Measurements from ENCODE around the gene CCDC6. TPM values are rescaled to one million over a fixed set of nuclear protein-coding genes. Genes with fewer than 3 reads are reported as not detected.

Gene CCDC6
- polyA plus RNA-seq, 12 donors, result 16.1 to 29.7 (median 21.7) TPM; not detected in 1

DNA sequence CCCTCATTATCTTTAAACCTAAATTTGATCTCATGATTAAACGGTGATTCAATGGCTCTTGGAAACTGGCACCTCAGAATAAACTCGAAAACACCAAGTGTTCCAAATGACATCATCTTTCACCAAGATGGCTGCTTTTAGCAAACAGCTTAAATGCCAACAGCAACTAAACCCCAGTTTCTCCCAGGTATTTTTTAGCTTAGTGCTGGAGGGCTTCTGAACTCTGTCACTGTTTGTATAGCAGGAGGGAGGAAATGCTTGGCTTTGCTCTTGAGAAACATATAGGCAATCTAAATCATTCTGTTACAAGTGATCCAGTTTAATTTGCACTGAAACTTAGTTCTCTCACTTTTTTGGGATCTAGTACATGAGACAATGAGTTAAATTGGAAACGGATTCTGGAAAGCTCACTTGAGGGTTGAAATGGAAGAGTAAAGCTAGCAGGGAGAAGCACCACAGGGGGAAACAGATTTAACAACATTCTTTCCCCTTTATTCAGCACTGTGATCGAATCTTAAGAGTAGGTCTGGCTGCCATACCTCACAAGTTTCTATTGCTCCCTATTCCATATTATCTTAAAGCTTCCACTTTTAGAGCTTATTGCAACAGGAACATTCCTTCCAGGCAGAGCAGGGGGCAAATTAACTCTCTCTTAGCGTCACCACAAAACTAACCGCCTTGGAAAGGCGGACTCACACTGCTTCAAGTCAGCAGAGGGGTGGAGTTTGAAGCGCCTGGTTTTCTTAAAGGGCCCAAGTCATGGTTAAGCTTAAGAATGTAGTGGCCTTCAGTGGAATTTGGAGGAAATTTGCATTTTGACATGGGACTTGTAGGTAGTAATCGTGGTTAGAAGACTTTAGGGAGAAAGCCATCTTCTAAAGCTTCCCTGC is 1.8 kb upstream of the CCDC6 start:
- DNase-seq, result peak; percentile 73

DNA sequence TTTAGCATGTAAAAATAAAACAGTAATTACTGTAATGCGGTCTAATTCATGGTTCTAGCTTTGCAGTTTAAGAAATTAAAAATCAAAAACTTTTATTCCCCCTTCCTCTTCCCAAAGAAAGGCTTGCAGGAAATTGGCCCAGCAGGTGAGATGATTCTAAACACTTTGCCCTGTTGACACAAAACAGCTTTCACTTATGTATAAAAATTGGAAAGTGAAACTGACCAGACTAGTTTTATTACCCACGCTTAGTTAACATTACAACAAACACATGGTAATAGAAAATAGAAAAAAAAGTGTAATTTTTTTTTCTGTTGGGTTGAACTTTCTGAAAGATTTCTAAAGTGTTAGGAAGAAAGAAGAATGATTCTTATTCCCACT is 1.2 kb upstream of the CCDC6 start:
- DNase-seq, result no peak

DNA sequence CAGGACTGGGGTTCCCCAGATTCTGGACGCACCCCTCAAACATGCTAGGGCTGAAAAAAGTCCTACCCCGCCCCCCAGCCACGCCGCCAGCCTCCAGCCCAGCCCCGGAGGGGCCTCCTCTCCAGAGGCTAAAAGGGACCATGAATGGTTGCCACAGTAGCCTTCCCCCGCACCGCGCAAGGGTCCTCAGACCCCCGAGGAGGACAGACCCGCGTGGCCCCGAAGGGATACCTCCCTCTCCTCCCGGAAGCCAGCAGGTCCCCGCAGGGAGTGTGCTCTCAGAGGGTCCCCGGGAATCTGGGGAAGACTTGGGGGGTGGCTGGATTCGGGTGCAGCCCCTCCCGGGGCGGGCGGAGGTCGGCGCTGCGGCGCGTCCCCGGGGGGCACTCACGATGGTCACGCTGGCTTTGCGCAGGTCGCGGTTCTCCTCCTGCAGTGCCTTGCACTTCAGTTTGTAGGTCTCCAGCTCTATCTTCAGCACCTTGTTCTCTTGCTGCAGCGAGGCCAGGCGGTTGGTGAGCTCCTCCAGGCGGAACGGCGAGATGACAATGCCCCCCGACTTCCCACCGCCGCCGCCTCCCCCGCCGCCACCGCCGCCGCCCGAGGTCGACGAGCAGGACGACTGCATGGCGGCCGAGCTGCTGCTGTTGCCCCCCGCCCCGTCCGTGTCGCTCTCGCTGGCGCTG is 482 bp downstream of the CCDC6 start:
- DNase-seq, result no peak

DNA sequence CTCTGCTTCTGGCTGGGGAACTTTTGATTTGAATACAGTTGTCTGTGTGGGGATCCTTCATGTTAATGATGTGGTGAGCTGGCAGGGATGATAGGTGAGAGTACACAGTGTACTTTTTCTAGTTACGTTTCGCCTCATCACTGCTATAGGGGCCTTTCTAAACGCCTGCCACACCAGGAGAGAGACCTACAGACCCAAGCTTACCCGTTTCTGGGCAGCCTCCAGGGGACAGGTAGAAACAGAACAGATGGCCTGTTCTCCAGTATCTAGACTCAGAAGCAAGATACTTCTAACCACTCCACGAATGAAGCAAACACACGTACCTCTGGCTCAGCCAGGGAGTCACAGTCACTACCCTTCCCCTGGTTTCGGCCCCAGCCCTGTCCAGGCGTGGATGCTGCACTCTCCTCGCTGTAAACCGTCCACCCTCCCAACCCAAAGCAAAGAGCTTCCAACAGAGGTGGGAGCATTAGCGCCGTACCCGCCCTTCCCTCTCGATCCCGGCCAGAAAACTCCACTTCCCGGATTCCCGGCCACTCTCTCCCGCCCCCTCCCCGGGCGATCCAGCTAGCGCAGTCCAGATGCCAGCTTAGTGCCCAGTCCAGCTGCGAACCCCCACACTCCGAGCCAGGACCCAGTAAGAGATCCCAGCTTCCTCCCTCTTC is 1.2 kb downstream of the CCDC6 start:
- DNase-seq, result peak; percentile 67

DNA sequence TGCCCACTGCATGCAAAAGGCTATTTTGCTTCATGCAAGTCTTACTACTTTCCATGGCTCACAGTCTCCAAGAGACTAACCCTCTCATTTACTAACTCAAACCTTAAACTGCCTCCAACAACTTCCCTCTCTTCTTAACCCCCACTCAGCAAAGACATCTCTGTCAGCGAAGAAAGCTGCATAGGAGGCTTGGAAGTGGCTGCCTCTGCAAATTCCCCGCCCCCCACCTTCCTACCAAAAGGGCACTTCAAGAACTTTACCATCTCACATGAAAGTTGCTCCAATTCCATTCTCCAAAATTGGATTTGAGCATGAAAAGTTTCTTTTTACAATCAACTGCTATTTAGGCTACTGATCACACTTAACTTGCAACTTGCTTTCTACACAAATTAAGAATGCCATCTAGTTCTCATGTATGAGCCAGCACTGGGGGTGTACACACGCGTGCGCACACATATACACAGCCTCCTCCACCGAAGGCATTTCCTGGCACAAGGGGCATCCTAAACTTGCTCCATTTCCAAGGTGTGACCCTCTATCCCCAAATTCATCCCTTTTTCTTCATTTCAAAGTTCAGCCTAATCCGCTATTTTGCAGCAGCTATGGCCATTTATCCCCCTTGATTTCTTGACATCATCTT is 1.8 kb downstream of the CCDC6 start:
- DNase-seq, result no peak

DNA sequence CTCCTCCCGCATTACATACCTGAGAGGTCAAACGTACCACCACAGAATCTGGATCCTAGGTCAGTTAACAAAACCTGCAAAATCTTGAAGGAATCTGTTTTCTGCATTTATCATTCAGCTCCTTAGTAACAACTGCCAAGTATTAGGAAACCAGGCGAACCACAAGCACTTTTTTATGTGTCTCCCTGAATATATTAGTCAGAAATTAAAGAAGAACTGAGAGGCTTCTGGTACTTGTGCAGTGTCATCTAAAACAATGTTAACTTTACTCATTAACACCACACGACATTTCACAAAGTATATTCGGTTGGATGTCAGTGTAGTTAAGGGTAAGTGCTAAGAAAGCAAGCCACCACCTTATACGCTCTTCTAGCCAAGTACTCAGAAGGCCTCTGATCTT is 2.5 kb downstream of the CCDC6 start:
- DNase-seq, result no peak

DNA sequence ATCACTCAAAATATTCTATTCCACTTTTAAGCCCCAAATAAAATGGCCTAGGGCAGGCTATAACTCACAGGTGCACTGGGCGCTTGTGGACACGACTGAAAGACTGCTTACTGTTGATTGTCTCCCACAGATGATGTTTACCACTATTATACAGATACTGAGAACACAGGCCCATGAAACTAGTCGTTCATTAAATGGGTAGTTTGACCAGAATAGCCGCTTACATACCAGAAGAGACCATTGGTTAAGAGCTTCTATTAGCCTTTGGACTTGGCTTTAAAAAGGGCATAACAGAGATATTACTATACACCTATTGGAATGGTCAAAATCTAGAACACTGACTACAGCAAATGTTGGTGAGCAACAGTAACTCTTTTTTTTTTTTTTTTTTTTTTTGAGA is 4.3 kb downstream of the CCDC6 start:
- no peak for DNase-seq

DNA sequence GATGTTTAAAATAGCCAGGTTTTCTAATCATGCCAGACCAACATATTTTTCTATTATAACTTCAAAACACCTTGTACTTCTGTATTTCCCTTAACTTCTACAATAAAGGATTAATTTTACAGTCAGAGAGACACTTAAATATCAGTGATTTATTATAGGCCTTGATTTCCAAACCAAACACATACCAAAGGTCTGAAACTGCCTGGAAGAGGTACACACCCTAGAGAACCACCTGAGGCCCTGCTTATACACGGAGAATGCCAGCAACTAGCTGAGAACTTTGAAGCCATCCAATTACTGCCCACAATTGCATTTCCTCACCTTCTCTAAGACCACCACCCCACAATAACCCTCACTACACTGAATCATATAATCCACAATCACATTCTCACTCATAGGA is 4.9 kb downstream of the CCDC6 start:
- DNase-seq, result no peak

DNA sequence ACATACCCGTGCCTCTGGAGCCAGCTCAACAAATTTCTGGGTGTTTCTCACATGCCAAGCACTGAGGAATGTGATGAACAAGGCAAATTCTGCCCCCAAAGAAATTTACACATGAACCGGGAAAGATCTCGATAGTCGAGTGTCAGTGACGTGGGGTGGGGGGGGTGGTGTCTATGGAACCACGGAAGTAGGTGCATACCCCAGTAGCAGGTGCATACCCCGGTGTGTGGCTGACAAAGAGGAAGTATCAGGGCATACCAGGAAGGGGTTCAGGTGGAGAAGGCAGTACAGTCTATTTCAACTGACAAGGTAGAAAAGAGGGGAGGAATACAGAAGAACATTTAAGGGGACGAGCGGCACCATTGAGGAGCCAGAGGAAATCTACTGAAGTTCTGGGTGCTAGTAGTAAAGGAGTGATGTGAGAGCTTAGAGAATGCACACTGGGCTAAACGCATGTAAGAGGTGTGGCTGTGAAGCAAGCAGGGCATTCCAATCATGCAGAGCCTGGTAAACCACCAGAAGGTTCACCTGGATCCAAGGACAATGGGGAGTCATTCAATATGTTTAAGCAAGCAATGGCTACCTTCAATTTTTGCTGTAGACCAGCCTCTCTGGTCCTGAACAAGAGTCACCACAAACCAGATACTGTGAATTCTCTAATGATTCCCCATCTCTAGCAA is 6.2 kb downstream of the CCDC6 start:
- no peak for DNase-seq

DNA sequence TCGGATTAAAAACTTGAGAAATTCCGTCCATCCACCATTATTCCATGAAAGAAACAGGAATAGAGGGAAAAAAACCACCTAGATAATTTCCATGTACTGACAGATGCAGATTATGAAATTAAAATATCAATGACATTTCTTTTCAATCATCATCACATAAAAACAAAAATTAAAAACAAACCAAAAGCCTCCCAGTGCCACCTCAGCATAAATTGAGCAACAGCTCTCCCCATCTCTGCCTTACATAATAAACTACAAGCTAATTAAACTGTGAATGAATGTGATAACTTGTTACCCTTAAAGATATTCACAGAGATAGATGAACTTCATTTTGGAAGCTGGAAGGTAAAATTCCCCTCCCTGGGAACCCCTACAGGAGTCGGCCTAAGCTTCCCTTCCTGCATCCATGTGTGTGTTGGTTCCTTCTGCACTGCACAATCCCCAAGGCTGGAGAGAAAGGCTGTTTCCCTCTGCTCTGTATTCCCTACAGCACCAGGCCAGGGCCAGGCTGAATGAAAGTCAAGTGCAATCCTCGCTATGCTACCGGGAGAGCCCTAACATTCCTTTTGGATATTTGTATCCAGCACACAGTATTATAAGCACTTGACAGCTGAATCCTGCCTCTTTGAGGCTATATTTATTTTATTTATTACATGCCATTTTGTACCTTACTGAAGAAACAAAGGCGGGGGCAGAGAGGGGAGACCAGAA is 8.1 kb downstream of the CCDC6 start:
- no peak for DNase-seq

DNA sequence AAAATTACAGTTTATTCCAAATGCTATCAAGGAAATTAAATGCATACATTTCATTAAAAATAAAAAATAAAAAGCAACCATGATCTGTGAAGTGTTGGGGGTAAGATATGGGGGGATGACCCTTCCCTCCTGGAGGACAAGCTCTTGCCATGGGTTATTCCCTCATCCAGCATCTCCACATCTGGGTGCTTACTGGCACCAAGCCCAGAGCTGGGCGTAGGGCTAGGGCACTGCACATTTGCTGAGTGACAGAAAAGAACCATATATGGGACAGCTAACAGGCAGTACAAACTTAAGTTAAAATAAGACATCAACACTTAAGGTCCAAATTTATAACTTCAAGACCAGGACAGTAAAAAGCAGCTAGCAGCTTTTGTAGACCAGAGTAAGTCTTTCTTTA is 10.2 kb downstream of the CCDC6 start:
- no peak for DNase-seq

DNA sequence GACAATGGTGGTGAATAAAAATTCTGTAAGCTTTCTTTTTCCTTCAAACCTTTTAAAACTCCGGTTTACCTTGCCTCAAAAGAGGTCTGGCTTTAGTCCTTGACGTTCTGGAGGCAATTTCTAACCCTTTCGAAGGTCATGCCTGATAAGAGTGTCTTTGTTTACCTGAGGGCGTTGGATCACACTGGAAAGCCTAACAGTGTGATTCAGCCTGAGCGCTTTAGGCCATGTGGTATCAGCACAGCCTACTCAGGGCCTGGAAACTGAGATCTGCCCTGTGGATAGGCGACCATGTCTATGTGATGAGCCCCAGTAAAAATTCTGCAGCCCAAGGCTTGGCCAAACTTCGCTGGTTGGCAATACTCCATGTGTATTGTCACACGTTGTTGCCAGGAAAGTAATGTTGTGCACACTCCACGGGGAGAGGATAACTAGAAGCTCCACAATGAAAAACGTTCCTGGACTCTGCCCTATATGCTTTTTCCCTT is 10.7 kb downstream of the CCDC6 start:
- DNase-seq, result no peak

DNA sequence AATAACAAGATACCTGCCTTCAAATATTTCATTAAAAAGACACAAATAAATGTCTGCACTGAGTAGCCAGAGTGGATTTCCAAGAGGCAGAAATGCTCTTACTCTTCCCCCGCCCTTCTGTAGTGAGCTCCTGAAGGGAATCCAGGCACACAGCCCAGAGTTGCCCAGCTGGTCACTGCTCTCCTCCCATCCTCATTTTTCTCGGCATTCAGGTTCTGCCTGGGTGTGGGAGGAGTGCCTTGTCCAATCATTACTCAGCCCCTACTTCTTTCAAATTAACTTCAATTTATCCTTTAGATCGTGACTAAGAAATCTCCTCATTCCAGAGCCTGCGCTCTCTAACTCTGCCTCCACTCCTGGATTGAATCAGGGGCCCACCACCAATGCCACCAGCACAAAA is 12.2 kb downstream of the CCDC6 start:
- DNase-seq, result no peak

DNA sequence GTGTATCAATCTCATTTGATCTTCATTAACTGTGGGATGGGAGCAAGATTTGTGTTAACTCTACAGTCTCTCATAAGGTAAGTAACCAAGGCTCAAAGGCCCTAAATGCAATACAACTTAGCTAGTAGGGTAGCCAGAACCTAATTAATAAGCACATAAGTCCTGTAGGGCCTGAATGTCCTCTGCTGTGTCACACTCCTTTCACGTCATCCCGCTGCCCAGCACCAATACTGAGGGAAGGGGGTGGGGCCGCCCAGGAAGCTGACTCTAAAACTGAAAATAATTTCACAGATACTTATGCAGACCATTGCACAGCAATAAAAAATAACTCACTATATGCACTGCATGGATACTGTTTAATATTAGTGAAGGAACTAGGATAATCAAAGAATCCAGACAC is 13.7 kb downstream of the CCDC6 start:
- DNase-seq, result no peak

DNA sequence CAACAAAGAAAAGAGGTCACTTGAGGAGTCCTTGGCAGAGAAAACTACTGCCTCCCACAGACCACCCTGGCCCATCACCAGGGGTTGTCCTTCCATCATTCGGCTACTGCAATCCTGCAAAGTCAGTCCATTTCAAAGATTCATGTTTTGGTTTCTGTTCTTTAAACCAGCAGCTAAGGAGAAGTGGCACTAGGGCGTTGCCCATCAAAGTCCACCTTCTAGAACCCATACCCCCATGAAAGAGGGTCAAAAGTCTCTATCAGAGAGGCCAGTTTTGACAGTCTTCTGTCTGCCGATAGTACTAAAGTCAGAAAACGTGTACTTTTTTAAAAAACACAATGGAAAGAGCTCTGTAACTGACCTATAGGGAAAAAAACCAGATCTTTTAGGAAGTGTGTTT is 14.4 kb downstream of the CCDC6 start:
- DNase-seq, result no peak

DNA sequence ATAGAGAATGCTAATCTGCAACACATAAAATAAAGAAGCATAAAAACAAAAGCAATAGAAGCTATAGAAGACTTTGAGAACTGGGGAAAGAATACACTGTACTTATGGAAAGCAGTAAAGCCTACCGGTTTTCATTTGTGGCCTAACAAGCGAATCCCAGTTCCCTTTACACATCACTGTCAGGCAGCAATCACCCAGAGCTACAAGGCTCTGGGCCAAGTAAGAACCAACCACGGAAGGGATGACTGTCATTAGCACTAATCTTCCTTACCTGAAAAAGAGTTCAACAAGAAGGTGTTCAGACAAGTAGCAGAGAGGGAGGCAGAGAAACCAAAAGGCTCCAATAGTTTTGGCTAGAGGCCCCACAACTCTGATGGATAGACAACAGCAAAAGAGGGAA is 15.0 kb downstream of the CCDC6 start:
- DNase-seq, result no peak

DNA sequence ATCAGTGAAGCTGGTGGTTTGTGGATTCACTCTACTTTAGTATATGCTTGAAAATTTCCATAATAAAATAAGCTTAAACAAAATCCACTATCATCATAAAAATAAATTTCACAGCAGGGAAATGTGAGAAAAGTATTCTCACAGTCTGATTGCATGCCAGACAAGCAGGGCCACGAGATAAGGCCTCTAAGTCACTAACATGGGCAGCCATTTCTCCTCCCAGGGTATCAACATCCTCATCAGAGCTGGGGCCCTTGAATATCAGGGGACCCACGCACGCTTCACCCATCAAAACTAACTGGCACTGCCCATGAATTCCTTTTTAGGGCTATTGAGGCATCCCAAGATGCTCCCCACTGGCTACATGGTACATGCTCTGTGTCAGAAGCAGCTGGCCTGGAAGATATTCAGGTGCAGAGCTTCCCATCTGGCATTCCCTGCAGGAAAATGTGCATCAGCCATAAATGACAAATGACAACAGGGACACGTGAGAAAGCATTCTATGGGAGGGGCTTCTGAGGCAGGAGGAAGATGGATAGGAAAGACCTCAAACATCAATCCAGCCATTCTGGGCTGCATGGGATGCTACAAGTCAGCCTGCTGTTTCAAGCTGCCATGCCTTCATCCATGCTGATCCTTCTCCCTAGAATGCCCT is 17.4 kb downstream of the CCDC6 start:
- DNase-seq, result no peak

DNA sequence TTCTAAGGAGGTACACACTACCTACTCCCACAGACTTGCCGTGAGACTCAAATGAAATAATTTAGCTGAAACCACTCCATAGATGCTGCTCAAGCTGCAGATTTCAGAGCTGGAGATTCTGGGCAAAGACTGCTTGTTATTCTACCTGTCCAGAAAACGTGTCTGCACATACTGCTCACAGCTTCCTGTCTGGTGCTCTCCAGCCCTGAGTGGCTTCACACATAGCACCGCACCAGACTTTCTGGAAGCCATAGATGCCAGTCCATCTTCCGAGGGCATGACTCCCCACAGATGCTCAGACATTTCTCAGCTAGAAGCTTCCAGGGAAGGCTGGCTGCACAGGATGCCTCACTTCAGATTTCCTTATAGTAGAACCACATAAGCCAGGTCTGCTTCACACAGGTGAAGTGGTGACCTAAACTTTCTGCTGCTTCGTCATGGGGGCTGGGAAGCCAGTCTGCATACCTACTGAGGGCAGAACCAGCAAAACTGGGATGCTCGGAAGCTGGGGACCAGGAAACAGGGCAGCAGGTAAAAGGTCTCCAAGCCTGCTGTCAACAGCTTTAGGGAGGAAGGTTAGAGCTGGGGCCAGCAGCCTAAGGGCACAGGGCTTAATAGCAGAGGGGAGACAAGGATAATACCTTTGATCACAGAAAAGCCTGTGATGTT is 18.2 kb downstream of the CCDC6 start:
- no peak for DNase-seq

DNA sequence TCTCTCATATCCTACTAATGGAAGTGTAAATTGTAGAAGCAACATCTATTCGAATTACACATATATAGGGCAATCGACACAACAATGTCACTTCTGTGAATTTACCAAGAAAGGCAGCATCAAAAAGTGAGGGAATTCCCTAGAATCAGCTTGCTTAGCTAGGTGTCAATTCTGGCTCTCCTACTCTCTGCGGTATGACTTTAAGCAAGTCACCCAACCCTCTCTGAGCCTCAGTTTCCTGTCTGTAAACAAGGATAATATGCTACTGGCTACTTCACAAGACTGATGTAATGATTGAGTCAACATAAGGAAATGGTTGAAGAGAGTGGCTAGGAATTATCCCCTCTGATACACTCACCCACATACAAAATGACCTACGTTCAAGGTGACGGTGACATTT is 19.4 kb downstream of the CCDC6 start:
- no peak for DNase-seq
